Lower leg skin (tissue), 3 donors: ENCODE measurements around the gene PLEKHB2.
"Not testable (repeated sequence)": the region's sequence is repeated elsewhere in the genome, so short reads cannot be mapped to it uniquely, and the experiment has no call there.

Source experiments
- POLR2A ChIP-seq, 2 donors: fragments of 450-650 bp; IDR thresholded peaks; one replicate each; pipeline ENCODE4 v1.6.1; 2016 to 2017; ENCODE audit warnings: antibody characterized with exemption in 2 of 2, mild to moderate bottlenecking in 1 of 2, moderate library complexity in 1 of 2
- TF ChIP-seq, protein P1 (sequence below), 3 donors: fragments of 450-650 bp; IDR thresholded peaks; one replicate each; pipeline ENCODE4 v1.5.1; 2016; ENCODE audit warnings: antibody characterized with exemption in 3 of 3, mild to moderate bottlenecking in 3 of 3, moderate library complexity in 2 of 3

DNA sequence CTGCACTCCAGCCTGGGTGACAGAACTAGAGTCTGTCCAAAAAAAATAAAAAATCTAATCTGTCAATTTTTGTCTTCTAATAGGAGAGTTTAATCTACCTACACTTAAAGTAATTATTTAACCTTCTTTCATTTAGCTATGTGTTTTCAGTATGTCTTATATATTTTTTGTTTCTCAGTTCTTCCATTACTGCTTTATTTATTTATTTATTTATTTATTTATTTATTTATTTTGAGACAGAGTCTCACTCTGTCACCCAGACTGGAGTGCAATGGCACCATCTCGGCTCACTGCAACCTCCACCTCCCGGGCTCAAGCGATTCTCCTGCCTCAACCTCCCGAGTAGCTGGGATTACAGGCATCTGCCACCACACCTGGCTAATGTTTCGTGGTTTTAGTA, 60.4 kb downstream of the PLEKHB2 start:
- TF ChIP-seq, protein P1, sequence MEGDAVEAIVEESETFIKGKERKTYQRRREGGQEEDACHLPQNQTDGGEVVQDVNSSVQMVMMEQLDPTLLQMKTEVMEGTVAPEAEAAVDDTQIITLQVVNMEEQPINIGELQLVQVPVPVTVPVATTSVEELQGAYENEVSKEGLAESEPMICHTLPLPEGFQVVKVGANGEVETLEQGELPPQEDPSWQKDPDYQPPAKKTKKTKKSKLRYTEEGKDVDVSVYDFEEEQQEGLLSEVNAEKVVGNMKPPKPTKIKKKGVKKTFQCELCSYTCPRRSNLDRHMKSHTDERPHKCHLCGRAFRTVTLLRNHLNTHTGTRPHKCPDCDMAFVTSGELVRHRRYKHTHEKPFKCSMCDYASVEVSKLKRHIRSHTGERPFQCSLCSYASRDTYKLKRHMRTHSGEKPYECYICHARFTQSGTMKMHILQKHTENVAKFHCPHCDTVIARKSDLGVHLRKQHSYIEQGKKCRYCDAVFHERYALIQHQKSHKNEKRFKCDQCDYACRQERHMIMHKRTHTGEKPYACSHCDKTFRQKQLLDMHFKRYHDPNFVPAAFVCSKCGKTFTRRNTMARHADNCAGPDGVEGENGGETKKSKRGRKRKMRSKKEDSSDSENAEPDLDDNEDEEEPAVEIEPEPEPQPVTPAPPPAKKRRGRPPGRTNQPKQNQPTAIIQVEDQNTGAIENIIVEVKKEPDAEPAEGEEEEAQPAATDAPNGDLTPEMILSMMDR (IDR thresholded peaks at IDR 0.05), result not testable (repeated sequence)
- not testable (repeated sequence) for TF ChIP-seq POLR2A (IDR thresholded peaks at IDR 0.05)
